Astrocyte (in vitro differentiated cells and primary cell): ENCODE data around the gene CMTR1. TPM values are rescaled to one million over a fixed set of nuclear protein-coding genes. Genes with fewer than 3 reads are reported as not detected.

Experiments
- DNase-seq: peaks from one replicate; pipeline ENCODE4 v3.0.0-alpha.2; 2010; ENCODE audit warnings: low read depth
- FAIRE-seq: peaks from 2 replicates; lab custom pipeline; 2011; peaks lifted over from hg19 to GRCh38; lab: Jason Lieb, UNC
- H2AFZ ChIP-seq: 2 replicates; pipeline ENCODE4 v1.6.0; 2012; ENCODE audit warnings: low read depth, low read length, inconsistent platforms
- H3K27ac ChIP-seq: 2 replicates; pipeline ENCODE4 v1.5.1; 2011; ENCODE audit warnings: low read depth, low read length, inconsistent platforms
- H3K27me3 ChIP-seq: 2 replicates; pipeline ENCODE4 v1.6.0; 2011; ENCODE audit warnings: low read length, inconsistent platforms; ENCODE audit not compliant: insufficient read depth
- H3K36me3 ChIP-seq: 2 replicates; pipeline ENCODE4 v1.5.1; 2011; ENCODE audit warnings: low read length, inconsistent platforms; ENCODE audit not compliant: insufficient read depth
- H3K4me1 ChIP-seq: 2 replicates; pipeline ENCODE4 v1.5.1; 2011; ENCODE audit warnings: low read length, inconsistent platforms; ENCODE audit not compliant: insufficient read depth
- H3K4me2 ChIP-seq: 2 replicates; pipeline ENCODE4 v1.6.0; 2012; ENCODE audit warnings: low read length, inconsistent platforms
- H3K4me3 ChIP-seq: 2 replicates; pipeline ENCODE4 v1.5.1; 2011; ENCODE audit warnings: low read depth, mild to moderate bottlenecking, low read length, inconsistent platforms; ENCODE audit not compliant: insufficient read depth
- H3K79me2 ChIP-seq: 2 replicates; pipeline ENCODE4 v1.6.0; 2012; ENCODE audit warnings: mild to moderate bottlenecking, low read length, inconsistent platforms; ENCODE audit not compliant: insufficient read depth
- H3K9ac ChIP-seq: 2 replicates; pipeline ENCODE4 v1.6.0; 2012; ENCODE audit warnings: mild to moderate bottlenecking, low read length, inconsistent platforms
- H3K9me3 ChIP-seq: 2 replicates; pipeline ENCODE4 v1.5.1; 2012; ENCODE audit warnings: low read depth, mild to moderate bottlenecking, low read length, inconsistent platforms; ENCODE audit not compliant: insufficient read depth
- H4K20me1 ChIP-seq: 2 replicates; pipeline ENCODE4 v1.6.0; 2012; ENCODE audit warnings: low read length, inconsistent platforms; ENCODE audit not compliant: insufficient read depth
- H3K27ac Mint-ChIP-seq: one replicate; pipeline ENCODE4 v1.8.0; 2021; ENCODE audit warnings: mild to moderate bottlenecking, mixed read lengths; ENCODE audit not compliant: unreplicated experiment
- H3K27me3 Mint-ChIP-seq: one replicate; pipeline ENCODE4 v1.8.0; 2021; ENCODE audit warnings: low read depth, mixed read lengths; ENCODE audit not compliant: unreplicated experiment
- H3K36me3 Mint-ChIP-seq: one replicate; pipeline ENCODE4 v1.8.0; 2021; ENCODE audit warnings: low read depth, mixed read lengths; ENCODE audit not compliant: unreplicated experiment
- H3K4me1 Mint-ChIP-seq: one replicate; pipeline ENCODE4 v1.8.0; 2021; ENCODE audit warnings: low read depth, mixed read lengths; ENCODE audit not compliant: unreplicated experiment
- H3K4me3 Mint-ChIP-seq: one replicate; pipeline ENCODE4 v1.8.0; 2021; ENCODE audit warnings: mild to moderate bottlenecking, moderate library complexity, mixed read lengths; ENCODE audit not compliant: unreplicated experiment
- H3K9me3 Mint-ChIP-seq: one replicate; pipeline ENCODE4 v1.8.0; 2021; ENCODE audit warnings: mild to moderate bottlenecking, mixed read lengths; ENCODE audit not compliant: unreplicated experiment
- EZH2 ChIP-seq: IDR thresholded peaks from 2 replicates; pipeline ENCODE4 v1.6.1; 2012; ENCODE audit warnings: mild to moderate bottlenecking, low read length, inconsistent platforms; ENCODE audit not compliant: insufficient read depth
- total RNA-seq: library from RNA; stranded (reverse); gene quantifications from 2 replicates; pipeline ENCODE4 v1.2.1, GENCODE V29; 2021
- TF ChIP-seq, protein P1 (sequence below): IDR thresholded peaks from 2 replicates; pipeline ENCODE4 v1.5.1; 2011; ENCODE audit warnings: low read depth, mild to moderate bottlenecking, inconsistent platforms, low read length, moderate library complexity; ENCODE audit not compliant: insufficient read depth

The CMTR1 gene
- total RNA-seq, 1 donor from 2014 or later: 44.1 TPM

- H3K27me3 ChIP-seq: no peaks in the 10 kb centered on the region
- no peaks in the 10 kb centered on the region for H3K9me3 Mint-ChIP-seq
- DNase-seq (no peak), FAIRE-seq (no peak)
- H3K4me2 ChIP-seq: no peak overlapping the region
- no peak overlapping the region for H3K4me3 ChIP-seq
- peaks cover 12% of the 10 kb centered on the region for H3K36me3 Mint-ChIP-seq
- no peaks in the 10 kb centered on the region for H3K79me2 ChIP-seq
- H3K27ac ChIP-seq: no peak overlapping the region
- no peaks in the 10 kb centered on the region for H3K4me1 ChIP-seq
- no peak overlapping the region for H3K27ac Mint-ChIP-seq
- H3K27me3 Mint-ChIP-seq: no peaks in the 10 kb centered on the region
- H3K9me3 ChIP-seq: no peaks in the 10 kb centered on the region
- peaks cover 5% of the 10 kb centered on the region for H4K20me1 ChIP-seq
- H3K9ac ChIP-seq: no peak overlapping the region
- H3K4me1 Mint-ChIP-seq: no peaks in the 10 kb centered on the region
- TF ChIP-seq EZH2: no peak
- TF ChIP-seq, protein P1, sequence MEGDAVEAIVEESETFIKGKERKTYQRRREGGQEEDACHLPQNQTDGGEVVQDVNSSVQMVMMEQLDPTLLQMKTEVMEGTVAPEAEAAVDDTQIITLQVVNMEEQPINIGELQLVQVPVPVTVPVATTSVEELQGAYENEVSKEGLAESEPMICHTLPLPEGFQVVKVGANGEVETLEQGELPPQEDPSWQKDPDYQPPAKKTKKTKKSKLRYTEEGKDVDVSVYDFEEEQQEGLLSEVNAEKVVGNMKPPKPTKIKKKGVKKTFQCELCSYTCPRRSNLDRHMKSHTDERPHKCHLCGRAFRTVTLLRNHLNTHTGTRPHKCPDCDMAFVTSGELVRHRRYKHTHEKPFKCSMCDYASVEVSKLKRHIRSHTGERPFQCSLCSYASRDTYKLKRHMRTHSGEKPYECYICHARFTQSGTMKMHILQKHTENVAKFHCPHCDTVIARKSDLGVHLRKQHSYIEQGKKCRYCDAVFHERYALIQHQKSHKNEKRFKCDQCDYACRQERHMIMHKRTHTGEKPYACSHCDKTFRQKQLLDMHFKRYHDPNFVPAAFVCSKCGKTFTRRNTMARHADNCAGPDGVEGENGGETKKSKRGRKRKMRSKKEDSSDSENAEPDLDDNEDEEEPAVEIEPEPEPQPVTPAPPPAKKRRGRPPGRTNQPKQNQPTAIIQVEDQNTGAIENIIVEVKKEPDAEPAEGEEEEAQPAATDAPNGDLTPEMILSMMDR: no peak
- H3K4me3 Mint-ChIP-seq: no peak overlapping the region
- peaks cover 15% of the 10 kb centered on the region for H3K36me3 ChIP-seq
- H2AFZ ChIP-seq: no peak overlapping the region
Observed at GRCh38 chr6:37389857-37390256, 43.2 kb upstream of the CMTR1 start.

DNA sequence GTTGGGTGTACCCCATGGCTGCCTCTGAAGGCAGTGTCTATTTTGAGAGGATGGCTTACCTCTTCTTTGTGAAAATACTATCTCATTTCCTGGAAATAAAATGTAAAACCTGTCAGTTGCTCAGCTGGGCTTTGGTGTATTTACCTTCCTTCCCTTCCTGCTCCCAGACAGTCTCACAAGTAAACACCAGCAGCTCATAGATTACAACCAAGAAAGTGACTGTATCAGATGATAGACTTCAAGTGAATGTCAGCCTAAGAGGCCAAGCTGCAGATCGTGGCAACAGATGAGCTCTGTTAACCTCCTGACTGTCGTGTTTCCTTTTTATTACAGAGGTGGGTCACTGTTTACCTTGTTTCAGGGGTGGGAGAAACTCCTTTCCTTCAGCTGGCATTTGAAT is 41.9 kb upstream of the CMTR1 start:
- TF ChIP-seq, protein P1: no peak
- TF ChIP-seq EZH2: no peak
- H3K36me3 Mint-ChIP-seq: peaks cover 12% of the 10 kb centered on the region
- no peak overlapping the region for H3K27ac Mint-ChIP-seq
- H3K4me1 Mint-ChIP-seq: no peaks in the 10 kb centered on the region
- Histone ChIP-seq H2AFZ (no peak overlapping the region), H3K79me2 (no peaks in the 10 kb centered on the region), H3K4me1 (no peaks in the 10 kb centered on the region), H3K27ac (no peak overlapping the region), H3K36me3 (peaks cover 15% of the 10 kb centered on the region), H3K4me3 (no peak overlapping the region), H3K4me2 (no peak overlapping the region), H3K9ac (no peak overlapping the region), H3K27me3 (no peaks in the 10 kb centered on the region), H4K20me1 (peaks cover 5% of the 10 kb centered on the region), H3K9me3 (no peaks in the 10 kb centered on the region)
- no peak for FAIRE-seq
- H3K4me3 Mint-ChIP-seq: no peak overlapping the region
- DNase-seq: no peak
- no peaks in the 10 kb centered on the region for H3K9me3 Mint-ChIP-seq
- H3K27me3 Mint-ChIP-seq: no peaks in the 10 kb centered on the region

DNA sequence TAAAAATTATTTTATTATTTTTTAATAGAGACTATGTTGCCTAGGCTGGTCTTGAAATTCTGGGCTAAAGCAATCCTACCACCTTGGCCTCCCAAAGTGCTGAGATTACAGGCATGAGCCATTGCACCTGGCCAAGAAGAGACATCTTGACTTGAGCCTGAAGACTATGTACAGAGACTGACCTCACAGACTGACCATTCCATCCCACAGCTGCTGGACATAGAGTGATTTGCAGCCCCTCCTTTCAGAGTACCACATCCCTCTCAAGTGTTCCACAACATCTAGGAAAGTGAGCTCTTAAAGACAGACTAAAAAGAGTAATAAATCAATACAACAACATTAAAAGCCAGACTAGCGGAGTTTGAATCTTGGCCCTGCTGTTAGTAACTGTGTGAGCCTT is 40.2 kb upstream of the CMTR1 start:
- H3K27me3 Mint-ChIP-seq: peaks cover 4% of the 10 kb centered on the region
- H3K9me3 ChIP-seq: no peaks in the 10 kb centered on the region
- H3K4me1 Mint-ChIP-seq: no peaks in the 10 kb centered on the region
- FAIRE-seq (no peak), DNase-seq (no peak)
- no peak overlapping the region for H3K4me2 ChIP-seq
- H3K36me3 Mint-ChIP-seq: peaks cover 9% of the 10 kb centered on the region
- no peaks in the 10 kb centered on the region for H3K79me2 ChIP-seq
- no peaks in the 10 kb centered on the region for H3K27me3 ChIP-seq
- no peak overlapping the region for H3K4me3 ChIP-seq
- H4K20me1 ChIP-seq: peaks cover 5% of the 10 kb centered on the region
- no peak overlapping the region for H3K27ac ChIP-seq
- TF ChIP-seq, protein P1: no peak
- peaks cover 15% of the 10 kb centered on the region for H3K36me3 ChIP-seq
- H2AFZ ChIP-seq: no peak overlapping the region
- H3K9me3 Mint-ChIP-seq: no peaks in the 10 kb centered on the region
- H3K27ac Mint-ChIP-seq: no peak overlapping the region
- no peak overlapping the region for H3K4me3 Mint-ChIP-seq
- no peak overlapping the region for H3K9ac ChIP-seq
- H3K4me1 ChIP-seq: no peaks in the 10 kb centered on the region
